Rectal smooth muscle tissue (tissue), 1 donor: ENCODE data around the gene ADGRF5.

Experiments used
- H3K27ac ChIP-seq: one replicate; pipeline ENCODE4 v1.7.0; 2013; ENCODE audit warnings: low read depth, low read length, inconsistent platforms
- H3K27me3 ChIP-seq: one replicate; pipeline ENCODE4 v1.7.0; 2013; ENCODE audit warnings: low read length; ENCODE audit not compliant: control insufficient read depth, insufficient read depth
- H3K36me3 ChIP-seq: one replicate; pipeline ENCODE4 v1.7.0; 2013; ENCODE audit warnings: low read length; ENCODE audit not compliant: control insufficient read depth, insufficient read depth
- H3K4me1 ChIP-seq: one replicate; pipeline ENCODE4 v1.7.0; 2013; ENCODE audit warnings: low read length; ENCODE audit not compliant: control insufficient read depth, insufficient read depth
- H3K4me3 ChIP-seq: one replicate; pipeline ENCODE4 v1.7.0; 2013; ENCODE audit warnings: low read length
- H3K9ac ChIP-seq: one replicate; pipeline ENCODE4 v1.7.0; 2013; ENCODE audit warnings: low read length

The ADGRF5 gene

GRCh38 chr6:46900266-46900665 lies 21.5 kb downstream of the ADGRF5 start:
- H3K27me3 ChIP-seq, result no peaks in the 10 kb centered on the region
- H3K4me3 ChIP-seq, result no peak overlapping the region
- H3K9ac ChIP-seq, result no peak overlapping the region
- H3K4me1 ChIP-seq, result no peaks in the 10 kb centered on the region
- H3K36me3 ChIP-seq, result no peaks in the 10 kb centered on the region
- no peak overlapping the region for H3K27ac ChIP-seq

- Histone ChIP-seq H3K27ac (no peak overlapping the region), H3K4me1 (no peaks in the 10 kb centered on the region), H3K36me3 (no peaks in the 10 kb centered on the region), H3K4me3 (no peak overlapping the region), H3K27me3 (no peaks in the 10 kb centered on the region), H3K9ac (no peak overlapping the region)
These were observed 22.1 kb downstream of the ADGRF5 start for GRCh38 chr6:46899659-46900058.

GRCh38 chr6:46898006-46898405 lies 23.7 kb downstream of the ADGRF5 start:
- H3K4me3 ChIP-seq, result no peak overlapping the region
- H3K27ac ChIP-seq, result no peak overlapping the region
- H3K36me3 ChIP-seq, result no peaks in the 10 kb centered on the region
- H3K4me1 ChIP-seq, result no peaks in the 10 kb centered on the region
- no peak overlapping the region for H3K9ac ChIP-seq
- no peaks in the 10 kb centered on the region for H3K27me3 ChIP-seq

- Histone ChIP-seq H3K36me3 (no peaks in the 10 kb centered on the region), H3K4me3 (no peak overlapping the region), H3K9ac (no peak overlapping the region), H3K4me1 (no peaks in the 10 kb centered on the region), H3K27me3 (no peaks in the 10 kb centered on the region), H3K27ac (no peak overlapping the region)
These were observed 24.9 kb downstream of the ADGRF5 start for GRCh38 chr6:46896871-46897270.

GRCh38 chr6:46895930-46896329 lies 25.8 kb downstream of the ADGRF5 start:
- no peak overlapping the region for H3K27ac ChIP-seq
- H3K9ac ChIP-seq, result no peak overlapping the region
- H3K36me3 ChIP-seq, result no peaks in the 10 kb centered on the region
- peaks cover 3% of the 10 kb centered on the region for H3K4me1 ChIP-seq
- H3K4me3 ChIP-seq, result no peak overlapping the region
- no peaks in the 10 kb centered on the region for H3K27me3 ChIP-seq

- Histone ChIP-seq H3K27me3 (no peaks in the 10 kb centered on the region), H3K36me3 (no peaks in the 10 kb centered on the region), H3K4me3 (no peak overlapping the region), H3K27ac (no peak overlapping the region), H3K9ac (no peak overlapping the region), H3K4me1 (peaks cover 3% of the 10 kb centered on the region)
These were observed 27.3 kb downstream of the ADGRF5 start for GRCh38 chr6:46894433-46894832.

- no peaks in the 10 kb centered on the region for H3K27me3 ChIP-seq
- no peak overlapping the region for H3K9ac ChIP-seq
- H3K4me1 ChIP-seq, result peaks cover 3% of the 10 kb centered on the region
- no peak overlapping the region for H3K27ac ChIP-seq
- H3K36me3 ChIP-seq, result no peaks in the 10 kb centered on the region
- no peak overlapping the region for H3K4me3 ChIP-seq
These were observed 28.1 kb downstream of the ADGRF5 start for GRCh38 chr6:46893648-46894047.

GRCh38 chr6:46891252-46891795 lies 30.4 kb downstream of the ADGRF5 start:
- Histone ChIP-seq H3K27me3 (no peaks in the 10 kb centered on the region), H3K27ac (no peak overlapping the region), H3K4me3 (no peak overlapping the region), H3K4me1 (peaks cover 3% of the 10 kb centered on the region), H3K36me3 (no peaks in the 10 kb centered on the region), H3K9ac (no peak overlapping the region)

GRCh38 chr6:46888578-46888977 lies 33.2 kb downstream of the ADGRF5 start:
- H3K27ac ChIP-seq, result no peak overlapping the region
- H3K36me3 ChIP-seq, result no peaks in the 10 kb centered on the region

GRCh38 chr6:46888031-46888430 lies 33.7 kb downstream of the ADGRF5 start:
- H3K27ac ChIP-seq, result no peak overlapping the region
- H3K36me3 ChIP-seq, result no peaks in the 10 kb centered on the region
- H3K9ac ChIP-seq, result no peak overlapping the region
- H3K4me3 ChIP-seq, result no peak overlapping the region
- H3K4me1 ChIP-seq, result peaks cover 3% of the 10 kb centered on the region
- H3K27me3 ChIP-seq, result no peaks in the 10 kb centered on the region

More at GRCh38 chr6:46888578-46888977, 33.2 kb downstream of the ADGRF5 start:
- Histone ChIP-seq H3K9ac (no peak overlapping the region), H3K27me3 (no peaks in the 10 kb centered on the region), H3K4me1 (peaks cover 3% of the 10 kb centered on the region), H3K4me3 (no peak overlapping the region)

- H3K36me3 ChIP-seq, result no peaks in the 10 kb centered on the region
- no peak overlapping the region for H3K27ac ChIP-seq
- H3K4me1 ChIP-seq, result no peaks in the 10 kb centered on the region
- H3K4me3 ChIP-seq, result no peak overlapping the region
- H3K27me3 ChIP-seq, result no peaks in the 10 kb centered on the region
- H3K9ac ChIP-seq, result no peak overlapping the region
These were observed 39.1 kb downstream of the ADGRF5 start for GRCh38 chr6:46882645-46883044.

- H3K4me1 ChIP-seq, result no peaks in the 10 kb centered on the region
- no peak overlapping the region for H3K9ac ChIP-seq
- no peaks in the 10 kb centered on the region for H3K27me3 ChIP-seq
- no peaks in the 10 kb centered on the region for H3K36me3 ChIP-seq
- H3K4me3 ChIP-seq, result no peak overlapping the region
- H3K27ac ChIP-seq, result no peak overlapping the region
These were observed 42.7 kb downstream of the ADGRF5 start for GRCh38 chr6:46879003-46879402.

- Histone ChIP-seq H3K4me1 (no peaks in the 10 kb centered on the region), H3K36me3 (no peaks in the 10 kb centered on the region), H3K27ac (no peak overlapping the region), H3K4me3 (no peak overlapping the region), H3K27me3 (no peaks in the 10 kb centered on the region), H3K9ac (no peak overlapping the region)
These were observed 45.6 kb downstream of the ADGRF5 start for GRCh38 chr6:46876126-46876525.
